ENCODE data around the gene CBY2.
"Not testable (repeated sequence)": the region's sequence is repeated elsewhere in the genome, so short reads cannot be mapped to it uniquely, and the experiment has no call there.

Gene CBY2

DNA sequence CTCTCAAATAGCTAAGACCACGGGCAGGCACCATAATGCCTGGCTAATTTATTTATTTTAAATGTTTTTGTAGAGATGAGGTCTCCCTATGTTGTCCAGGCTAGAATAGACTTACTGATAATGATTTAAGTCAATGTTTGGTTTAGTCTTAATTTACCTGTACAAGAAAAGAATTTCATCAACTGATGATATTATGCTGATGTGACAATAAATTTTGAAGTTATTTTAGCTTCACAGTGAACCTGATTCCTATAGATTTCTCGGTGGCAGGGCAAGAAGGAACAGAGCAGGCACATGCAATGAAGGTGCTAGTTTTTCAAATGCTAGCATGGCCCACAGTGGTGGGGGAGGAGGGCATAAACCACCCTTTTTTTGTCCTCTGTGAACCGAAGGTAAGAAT, 42.6 kb upstream of the CBY2 start:
- no peak overlapping the region for H3K4me2 ChIP-seq (ENCODE audit: low read length)

GRCh38 chr13:45660458-45660857, 41.7 kb upstream of the CBY2 start:
- not testable (repeated sequence) for H3K9me2 ChIP-seq (ENCODE audit: low read depth, low read length); H3K27me3 ChIP-seq (ENCODE audit: insufficient read depth, low read length); H3K4me2 ChIP-seq (ENCODE audit: low read length); H3K4me3 ChIP-seq (ENCODE audit: low read depth, low read length, poor library complexity, severe bottlenecking); H2AFZ ChIP-seq (ENCODE audit: low read length); H3K9ac ChIP-seq (ENCODE audit: low read length); H3K4me1 ChIP-seq (ENCODE audit: insufficient read depth, low read length, severe bottlenecking); H3K79me2 ChIP-seq (ENCODE audit: insufficient read depth, low read length); H4K20me1 ChIP-seq (ENCODE audit: insufficient read depth, low read length); H3F3A ChIP-seq (ENCODE audit: insufficient read depth, low read length); H3K27ac ChIP-seq (ENCODE audit: low read depth, low read length, poor library complexity, severe bottlenecking); H3K36me3 ChIP-seq (ENCODE audit: insufficient read depth, low read length); H3K9me3 ChIP-seq (ENCODE audit: low read length)

More for the DNA sequence above, 42.6 kb upstream of the CBY2 start:
- Histone ChIP-seq H3K4me3 (ENCODE audit: low read depth, low read length, poor library complexity, severe bottlenecking) (no peak overlapping the region), H3K27me3 (ENCODE audit: insufficient read depth, low read length) (no peaks in the 10 kb centered on the region), H4K20me1 (ENCODE audit: insufficient read depth, low read length) (no peaks in the 10 kb centered on the region), H3K27ac (ENCODE audit: low read depth, low read length, poor library complexity, severe bottlenecking) (no peak overlapping the region), H3K9me3 (ENCODE audit: low read length) (no peaks in the 10 kb centered on the region), H2AFZ (ENCODE audit: low read length) (no peak overlapping the region), H3K9me2 (ENCODE audit: low read depth, low read length) (no peaks in the 10 kb centered on the region), H3K4me1 (ENCODE audit: insufficient read depth, low read length, severe bottlenecking) (no peaks in the 10 kb centered on the region), H3K9ac (ENCODE audit: low read length) (no peak overlapping the region), H3K79me2 (ENCODE audit: insufficient read depth, low read length) (no peaks in the 10 kb centered on the region), H3K36me3 (ENCODE audit: insufficient read depth, low read length) (no peaks in the 10 kb centered on the region), H3F3A (ENCODE audit: insufficient read depth, low read length) (no peaks in the 10 kb centered on the region)
- no peak for TF ChIP-seq EZH2 (IDR thresholded peaks at IDR 0.05; ENCODE audit: borderline replicate concordance, low read length)
- no peak for TF ChIP-seq CTCF (IDR thresholded peaks at IDR 0.05; ENCODE audit: low read length)

GRCh38 chr13:45662162-45662561, 40.0 kb upstream of the CBY2 start:
- Histone ChIP-seq H4K20me1 (ENCODE audit: insufficient read depth, low read length) (no peaks in the 10 kb centered on the region), H2AFZ (ENCODE audit: low read length) (no peak overlapping the region), H3K4me2 (ENCODE audit: low read length) (no peak overlapping the region), H3K36me3 (ENCODE audit: insufficient read depth, low read length) (no peaks in the 10 kb centered on the region), H3K9me2 (ENCODE audit: low read depth, low read length) (no peaks in the 10 kb centered on the region), H3K27me3 (ENCODE audit: insufficient read depth, low read length) (no peaks in the 10 kb centered on the region), H3K9ac (ENCODE audit: low read length) (no peak overlapping the region), H3K4me1 (ENCODE audit: insufficient read depth, low read length, severe bottlenecking) (no peaks in the 10 kb centered on the region), H3K9me3 (ENCODE audit: low read length) (no peaks in the 10 kb centered on the region), H3K4me3 (ENCODE audit: low read depth, low read length, poor library complexity, severe bottlenecking) (no peak overlapping the region), H3K27ac (ENCODE audit: low read depth, low read length, poor library complexity, severe bottlenecking) (no peak overlapping the region), H3F3A (ENCODE audit: insufficient read depth, low read length) (no peaks in the 10 kb centered on the region), H3K79me2 (ENCODE audit: insufficient read depth, low read length) (no peaks in the 10 kb centered on the region)
- TF ChIP-seq CTCF (IDR thresholded peaks at IDR 0.05; ENCODE audit: low read length) (no peak), EZH2 (IDR thresholded peaks at IDR 0.05; ENCODE audit: borderline replicate concordance, low read length) (no peak)

- H3K27ac ChIP-seq (ENCODE audit: low read depth, low read length, poor library complexity, severe bottlenecking); H2AFZ ChIP-seq (ENCODE audit: low read length); H3F3A ChIP-seq (ENCODE audit: insufficient read depth, low read length); H3K4me2 ChIP-seq (ENCODE audit: low read length); H3K27me3 ChIP-seq (ENCODE audit: insufficient read depth, low read length); H3K9ac ChIP-seq (ENCODE audit: low read length); H3K4me1 ChIP-seq (ENCODE audit: insufficient read depth, low read length, severe bottlenecking); H3K4me3 ChIP-seq (ENCODE audit: low read depth, low read length, poor library complexity, severe bottlenecking); H3K36me3 ChIP-seq (ENCODE audit: insufficient read depth, low read length); H3K9me2 ChIP-seq (ENCODE audit: low read depth, low read length); H3K9me3 ChIP-seq (ENCODE audit: low read length); H4K20me1 ChIP-seq (ENCODE audit: insufficient read depth, low read length); H3K79me2 ChIP-seq (ENCODE audit: insufficient read depth, low read length): not testable (repeated sequence)
Observed at GRCh38 chr13:45662903-45663302, 39.2 kb upstream of the CBY2 start.

DNA sequence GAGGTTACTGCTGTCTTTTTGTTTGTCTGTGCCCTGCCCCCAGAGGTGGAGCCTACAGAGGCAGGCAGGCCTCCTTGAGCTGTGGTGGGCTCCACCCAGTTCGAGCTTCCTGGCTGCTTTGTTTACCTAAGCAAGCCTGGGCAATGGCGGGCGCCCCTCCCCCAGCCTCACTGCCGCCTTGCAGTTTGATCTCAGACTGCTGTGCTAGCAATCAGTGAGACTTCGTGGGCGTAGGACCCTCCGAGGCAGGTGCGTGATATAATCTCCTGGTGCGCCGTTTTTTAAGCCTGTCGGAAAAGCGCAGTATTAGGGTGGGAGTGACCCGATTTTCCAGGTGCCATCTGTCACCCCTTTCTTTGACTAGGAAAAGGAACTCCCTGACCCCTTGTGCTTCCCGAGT, 32.5 kb upstream of the CBY2 start:
- H3F3A ChIP-seq (ENCODE audit: insufficient read depth, low read length); H3K36me3 ChIP-seq (ENCODE audit: insufficient read depth, low read length); H3K79me2 ChIP-seq (ENCODE audit: insufficient read depth, low read length); H3K9me3 ChIP-seq (ENCODE audit: low read length); H2AFZ ChIP-seq (ENCODE audit: low read length); H3K27ac ChIP-seq (ENCODE audit: low read depth, low read length, poor library complexity, severe bottlenecking); H4K20me1 ChIP-seq (ENCODE audit: insufficient read depth, low read length); H3K4me2 ChIP-seq (ENCODE audit: low read length); H3K27me3 ChIP-seq (ENCODE audit: insufficient read depth, low read length); H3K4me3 ChIP-seq (ENCODE audit: low read depth, low read length, poor library complexity, severe bottlenecking); H3K9me2 ChIP-seq (ENCODE audit: low read depth, low read length); H3K4me1 ChIP-seq (ENCODE audit: insufficient read depth, low read length, severe bottlenecking); H3K9ac ChIP-seq (ENCODE audit: low read length): not testable (repeated sequence)
